ENCODE results near the gene ITGA4. TPM values are rescaled to one million over a fixed set of nuclear protein-coding genes. Genes with fewer than 3 reads are reported as not detected.

ITGA4 gene
- total and polyA plus RNA-seq, 2 donors (not counting 1 experiment from before 2014, with no cell fraction given) = 44.6 to 57.5 TPM

GRCh38 chr2:181500201-181500600 is 43.0 kb downstream of the ITGA4 start:
- no peak for DNase-seq (ENCODE audit: low read depth in 2 of 2)
- no peak for TF ChIP-seq EZH2 (IDR thresholded peaks at IDR 0.05; ENCODE audit: low read length, missing control alignments)
- TF ChIP-seq CTCF (conservative IDR thresholded peaks at IDR 0.05 in 1 of 2, IDR thresholded peaks at IDR 0.05 in 1 of 2; ENCODE audit: low read depth in 1 of 2, low read length in 2 of 2) = no peak

GRCh38 chr2:181515719-181516118 is 58.5 kb downstream of the ITGA4 start:
- TF ChIP-seq CTCF (conservative IDR thresholded peaks at IDR 0.05 in 1 of 2, IDR thresholded peaks at IDR 0.05 in 1 of 2; ENCODE audit: low read depth in 1 of 2, low read length in 2 of 2) = no peak
- TF ChIP-seq EZH2 (IDR thresholded peaks at IDR 0.05; ENCODE audit: low read length, missing control alignments) = no peak
- Histone ChIP-seq H3K4me2 (ENCODE audit: extremely low read depth, insufficient read depth, low read length) (no peak overlapping the region), H3K36me3 (ENCODE audit: control insufficient read depth, insufficient read depth, low read length) (peaks cover 2% of the 10 kb centered on the region), H3K4me1 (ENCODE audit: control insufficient read depth, extremely low read depth, insufficient read depth, low read length) (no peaks in the 10 kb centered on the region), H3K27ac (ENCODE audit: insufficient read depth, low read length) (no peak overlapping the region), H3K79me2 (ENCODE audit: control insufficient read depth, insufficient read depth, low read length) (no peaks in the 10 kb centered on the region), H3K4me3 (replicated peaks in 1 of 4; ENCODE audit: control extremely low read depth in 1 of 4, insufficient read depth in 1 of 4, low read depth in 3 of 4, low read length in 4 of 4) (no peak overlapping the region), H3K9me3 (ENCODE audit: control insufficient read depth, insufficient read depth, low read depth, low read length) (no peaks in the 10 kb centered on the region), H3K9ac (ENCODE audit: insufficient read depth, low read length) (no peak overlapping the region), H2AFZ (ENCODE audit: low read length) (no peak overlapping the region), H3K27me3 (ENCODE audit: control insufficient read depth, insufficient read depth, low read length) (no peaks in the 10 kb centered on the region), H4K20me1 (ENCODE audit: control insufficient read depth, extremely low read depth, insufficient read depth, low read length) (no peaks in the 10 kb centered on the region)
- no peak for DNase-seq (ENCODE audit: low read depth in 2 of 2)

More at GRCh38 chr2:181500201-181500600, 43.0 kb downstream of the ITGA4 start:
- H3K4me3 ChIP-seq (replicated peaks in 1 of 4; ENCODE audit: control extremely low read depth in 1 of 4, insufficient read depth in 1 of 4, low read depth in 3 of 4, low read length in 4 of 4) = no peak overlapping the region
- H3K79me2 ChIP-seq (ENCODE audit: control insufficient read depth, insufficient read depth, low read length) = no peaks in the 10 kb centered on the region
- H3K9ac ChIP-seq (ENCODE audit: insufficient read depth, low read length) = no peak overlapping the region
- H3K27ac ChIP-seq (ENCODE audit: insufficient read depth, low read length) = no peak overlapping the region
- no peaks in the 10 kb centered on the region for H3K36me3 ChIP-seq (ENCODE audit: control insufficient read depth, insufficient read depth, low read length)
- no peaks in the 10 kb centered on the region for H3K4me1 ChIP-seq (ENCODE audit: control insufficient read depth, extremely low read depth, insufficient read depth, low read length)
- H3K4me2 ChIP-seq (ENCODE audit: extremely low read depth, insufficient read depth, low read length) = no peak overlapping the region
- H3K9me3 ChIP-seq (ENCODE audit: control insufficient read depth, insufficient read depth, low read depth, low read length) = no peaks in the 10 kb centered on the region
- H2AFZ ChIP-seq (ENCODE audit: low read length) = no peak overlapping the region
- H4K20me1 ChIP-seq (ENCODE audit: control insufficient read depth, extremely low read depth, insufficient read depth, low read length) = no peaks in the 10 kb centered on the region
- no peaks in the 10 kb centered on the region for H3K27me3 ChIP-seq (ENCODE audit: control insufficient read depth, insufficient read depth, low read length)

- TF ChIP-seq CTCF (conservative IDR thresholded peaks at IDR 0.05 in 1 of 2, IDR thresholded peaks at IDR 0.05 in 1 of 2; ENCODE audit: low read depth in 1 of 2, low read length in 2 of 2) (no peak), EZH2 (IDR thresholded peaks at IDR 0.05; ENCODE audit: low read length, missing control alignments) (no peak)
- Histone ChIP-seq H3K4me2 (ENCODE audit: extremely low read depth, insufficient read depth, low read length) (no peak overlapping the region), H2AFZ (ENCODE audit: low read length) (no peak overlapping the region), H3K27me3 (ENCODE audit: control insufficient read depth, insufficient read depth, low read length) (no peaks in the 10 kb centered on the region), H4K20me1 (ENCODE audit: control insufficient read depth, extremely low read depth, insufficient read depth, low read length) (no peaks in the 10 kb centered on the region), H3K9ac (ENCODE audit: insufficient read depth, low read length) (no peak overlapping the region), H3K79me2 (ENCODE audit: control insufficient read depth, insufficient read depth, low read length) (no peaks in the 10 kb centered on the region), H3K4me3 (replicated peaks in 1 of 4; ENCODE audit: control extremely low read depth in 1 of 4, insufficient read depth in 1 of 4, low read depth in 3 of 4, low read length in 4 of 4) (no peak overlapping the region), H3K36me3 (ENCODE audit: control insufficient read depth, insufficient read depth, low read length) (peaks cover 2% of the 10 kb centered on the region), H3K4me1 (ENCODE audit: control insufficient read depth, extremely low read depth, insufficient read depth, low read length) (no peaks in the 10 kb centered on the region), H3K9me3 (ENCODE audit: control insufficient read depth, insufficient read depth, low read depth, low read length) (no peaks in the 10 kb centered on the region), H3K27ac (ENCODE audit: insufficient read depth, low read length) (no peak overlapping the region)
- no peak for DNase-seq (ENCODE audit: low read depth in 2 of 2)
Measured at GRCh38 chr2:181516992-181517391, 59.8 kb downstream of the ITGA4 start.

Data from fibroblast of lung (primary cell).